Measurements from ENCODE around the gene ENTPD3. TPM values are rescaled to one million over a fixed set of nuclear protein-coding genes. Genes with fewer than 3 reads are reported as not detected.
A peak's percentile ranks its signal among the peaks of the same experiment; 100 is the strongest.

Gene ENTPD3
- total and polyA plus RNA-seq, 4 donors, result 1.5 to 6.1 (median 3.7) TPM

GRCh38 chr3:40476478-40477470 lies 89.8 kb downstream of the ENTPD3 start, which contains the start of gene ZNF619:
TSS of gene ZNF619 (plus strand) at chr3:40477122. CDS start at chr3:40477980, 858 bp downstream.
- Histone ChIP-seq H3K27ac (ENCODE audit: low read depth in 1 of 2, low read length in 1 of 2) (peak within 1 kb of the TSS; percentile 35 to 54), H3K9me3 (ENCODE audit: control insufficient read depth in 4 of 4, insufficient read depth in 3 of 4, low read length in 3 of 4) (no peaks in the 10 kb centered on the region), H3K36me3 (ENCODE audit: control insufficient read depth in 4 of 4, insufficient read depth in 4 of 4, low read length in 4 of 4) (peaks cover 0 to 9% (median 4%) of the 10 kb centered on the region in 4 donors), H3K4me3 (peak within 1 kb of the TSS; percentile 55), H3K9ac (ENCODE audit: insufficient read depth in 1 of 2, low read length in 2 of 2) (peak within 1 kb of the TSS; percentile 66), H3K4me1 (ENCODE audit: control insufficient read depth in 5 of 5, insufficient read depth in 5 of 5, low read length in 5 of 5) (peaks cover 0 to 5% (median 3%) of the 10 kb centered on the region in 5 donors), H3K27me3 (ENCODE audit: control insufficient read depth in 3 of 3, insufficient read depth in 3 of 3, low read length in 2 of 3) (no peaks in the 10 kb centered on the region)
- no peak for TF ChIP-seq CTCF (IDR thresholded peaks at IDR 0.05; ENCODE audit: control extremely low read depth, extremely low read depth)
- peak; percentile 75 to 88 (median 80) for DNase-seq
- 8 to 9% methylated on average over 48 of the region's 48 CpGs for WGBS, 2 donors
- ATAC-seq (ENCODE audit: insufficient read depth, low FRiP score), result peak; percentile 99

- WGBS, 2 donors, result 51 to 55% methylated on average over 4 of the region's 4 CpGs
- TF ChIP-seq CTCF (IDR thresholded peaks at IDR 0.05; ENCODE audit: control extremely low read depth, extremely low read depth), result no peak
- peaks cover 0 to 5% (median 3%) of the 10 kb centered on the region in 5 donors for H3K4me1 ChIP-seq (ENCODE audit: control insufficient read depth in 5 of 5, insufficient read depth in 5 of 5, low read length in 5 of 5)
- H3K9me3 ChIP-seq (ENCODE audit: control insufficient read depth in 4 of 4, insufficient read depth in 3 of 4, low read length in 3 of 4), result no peaks in the 10 kb centered on the region
- no peak overlapping the region for H3K4me3 ChIP-seq
- H3K27ac ChIP-seq (ENCODE audit: low read depth in 1 of 2, low read length in 1 of 2), result peak overlapping the region in 1 of 2 donors; percentile 35
- no peaks in the 10 kb centered on the region for H3K27me3 ChIP-seq (ENCODE audit: control insufficient read depth in 3 of 3, insufficient read depth in 3 of 3, low read length in 2 of 3)
- ATAC-seq (ENCODE audit: insufficient read depth, low FRiP score) (no peak), DNase-seq (no peak)
- peak overlapping the region; percentile 66 for H3K9ac ChIP-seq (ENCODE audit: insufficient read depth in 1 of 2, low read length in 2 of 2)
- peaks cover 0 to 16% (median 5%) of the 10 kb centered on the region in 4 donors for H3K36me3 ChIP-seq (ENCODE audit: control insufficient read depth in 4 of 4, insufficient read depth in 4 of 4, low read length in 4 of 4)
Observed at GRCh38 chr3:40477666-40478065, 90.7 kb downstream of the ENTPD3 start.

Other genes starting within 250 kb of the ENTPD3 start
- 10 to 100 TPM; 43.4 to 55.9 TPM for gene EIF1B, start 77.5 kb upstream of the ENTPD3 start, total RNA-seq
- 10 to 100 TPM; 45.7 to 84.6 TPM for gene EIF1B, start 77.5 kb upstream of the ENTPD3 start, polyA plus RNA-seq
- gene RPL14, start 70.2 kb downstream of the ENTPD3 start, total RNA-seq, result 1,000 to 10,000 TPM in 1 of 2 donors, 100 to 1,000 TPM in 1; 473 to 1,578 TPM
- 1,000 to 10,000 TPM in 1 of 2 donors, 100 to 1,000 TPM in 1; 873 to 2,599 TPM for gene RPL14, start 70.2 kb downstream of the ENTPD3 start, polyA plus RNA-seq
- 10 to 100 TPM in 1 of 2 donors, 1 to 10 TPM in 1; 8.0 to 10.0 TPM for gene ZNF619, start 89.9 kb downstream of the ENTPD3 start, total RNA-seq
- 1 to 10 TPM in 1 of 2 donors, under 1 TPM in 1; 0.96 to 2.0 TPM for gene ZNF619, start 89.9 kb downstream of the ENTPD3 start, polyA plus RNA-seq
- gene ZNF620, start 118.9 kb downstream of the ENTPD3 start, total RNA-seq, result 10 to 100 TPM in 1 of 2 donors, 1 to 10 TPM in 1; 6.1 to 10.7 TPM
- gene ZNF620, start 118.9 kb downstream of the ENTPD3 start, polyA plus RNA-seq, result 1 to 10 TPM; 2.0 to 3.0 TPM
- 10 to 100 TPM; 22.6 to 25.4 TPM for gene ZNF621, start 137.8 kb downstream of the ENTPD3 start, total RNA-seq
- 10 to 100 TPM in 1 of 2 donors, 1 to 10 TPM in 1; 7.7 to 14.8 TPM for gene ZNF621, start 137.8 kb downstream of the ENTPD3 start, polyA plus RNA-seq

Measured in lung (tissue), 12 donors.